DMS153 treated with DMSO at 0.1 percent for 48 hours (cell line): ENCODE results near the gene FGF23.
"Not testable (repeated sequence)": the region's sequence is repeated elsewhere in the genome, so short reads cannot be mapped to it uniquely, and the experiment has no call there.

Experiments used
- DNase-seq: peaks from one replicate; lab custom pipeline; 2025; ENCODE audit not compliant: unreplicated experiment; lab: John Stamatoyannopoulos, UW

Gene FGF23

GRCh38 chr12:4379405-4379804 is at the start of gene FGF23:
FGF23 (minus strand) TSS chr12:4379712; CDS start chr12:4379582, 130 bp downstream.
- DNase-seq: no peak

DNA sequence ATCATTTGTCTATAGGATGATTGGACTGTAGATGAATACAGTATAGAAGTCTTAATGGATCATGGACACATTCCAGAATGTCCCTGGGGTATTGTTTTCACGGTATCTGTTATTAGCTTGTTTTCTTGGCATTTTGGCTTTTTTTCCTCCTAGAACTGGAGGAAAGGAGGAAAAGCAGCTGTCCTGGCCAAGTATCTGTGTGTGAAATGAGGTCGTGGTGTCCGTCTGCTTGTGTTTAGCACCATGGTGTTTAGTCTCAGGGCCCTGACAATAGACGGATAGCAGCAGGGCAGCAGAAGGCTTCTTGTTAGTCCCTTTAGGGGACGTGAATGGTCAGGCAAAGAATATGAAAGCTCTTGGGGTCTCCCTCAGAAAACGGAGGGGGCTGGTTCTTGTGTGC is 44.9 kb upstream of the FGF23 start:
- no peak for DNase-seq

- DNase-seq: no peak
These were observed 44.1 kb upstream of the FGF23 start for GRCh38 chr12:4423528-4424195.

DNA sequence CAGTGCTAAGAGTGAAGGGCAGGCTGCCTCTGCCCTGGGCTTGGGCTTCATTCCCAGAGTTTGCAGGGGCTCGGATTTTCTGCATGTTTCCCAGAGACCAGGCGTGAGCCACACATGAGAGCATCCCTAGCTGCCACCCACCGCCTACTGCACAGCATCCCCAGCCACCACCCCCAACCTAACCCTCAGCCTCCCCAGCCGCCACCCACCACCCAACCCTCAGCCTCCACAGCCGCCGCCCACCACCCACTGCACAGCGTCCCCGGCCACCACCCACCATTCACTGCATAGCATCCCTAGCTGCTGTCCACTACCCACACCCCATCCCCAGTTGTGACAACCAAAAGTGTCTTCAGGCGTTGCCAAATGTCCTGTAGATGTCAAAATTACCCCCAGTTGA is 43.5 kb upstream of the FGF23 start:
- DNase-seq: no peak

DNA sequence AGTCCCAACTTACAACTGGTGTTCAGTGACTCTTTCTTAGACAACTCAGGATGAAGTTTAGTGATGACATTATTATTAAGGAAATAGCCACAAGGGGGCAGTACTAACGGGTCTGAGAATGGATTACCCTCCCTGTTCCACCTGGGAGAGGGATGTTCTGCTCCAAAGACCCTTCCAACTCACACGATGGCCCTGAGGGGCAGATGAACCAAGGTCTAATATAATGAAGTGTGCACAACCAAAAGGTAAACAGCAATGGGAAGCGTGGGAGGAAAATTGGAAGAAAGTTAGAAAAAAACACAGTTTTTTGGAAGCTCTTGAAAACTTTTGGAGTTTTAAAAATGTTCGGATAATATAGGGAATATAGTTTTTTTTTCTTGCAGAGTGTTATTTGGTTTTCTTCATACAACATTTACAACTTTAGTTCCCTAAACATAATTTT is 42.1 kb upstream of the FGF23 start:
- DNase-seq: no peak

DNA sequence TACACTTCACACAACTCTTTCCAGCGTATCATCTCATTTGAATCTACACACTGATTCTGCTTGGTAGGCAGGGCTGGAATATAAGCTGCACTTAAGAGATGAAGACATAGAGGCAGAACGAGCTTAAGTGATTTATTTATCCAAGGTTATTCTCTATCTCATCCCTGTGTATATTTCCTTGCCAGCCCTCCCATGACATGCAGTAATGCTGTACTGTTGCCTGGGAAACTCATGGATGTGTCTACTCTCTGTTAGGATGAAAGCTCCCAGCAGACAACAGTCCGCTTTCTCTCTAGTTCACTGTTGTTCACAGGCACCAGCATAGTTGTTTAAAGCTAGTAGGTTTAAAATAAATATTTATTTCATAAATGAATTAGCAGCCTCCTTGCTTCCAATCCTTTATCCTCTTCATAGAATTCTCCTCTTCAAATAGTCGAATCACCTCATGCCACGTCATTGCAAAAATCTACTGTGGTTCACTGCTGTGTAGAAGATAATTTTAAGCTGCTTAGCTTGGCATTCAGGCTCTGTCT is 40.7 kb upstream of the FGF23 start:
- DNase-seq: no peak

DNA sequence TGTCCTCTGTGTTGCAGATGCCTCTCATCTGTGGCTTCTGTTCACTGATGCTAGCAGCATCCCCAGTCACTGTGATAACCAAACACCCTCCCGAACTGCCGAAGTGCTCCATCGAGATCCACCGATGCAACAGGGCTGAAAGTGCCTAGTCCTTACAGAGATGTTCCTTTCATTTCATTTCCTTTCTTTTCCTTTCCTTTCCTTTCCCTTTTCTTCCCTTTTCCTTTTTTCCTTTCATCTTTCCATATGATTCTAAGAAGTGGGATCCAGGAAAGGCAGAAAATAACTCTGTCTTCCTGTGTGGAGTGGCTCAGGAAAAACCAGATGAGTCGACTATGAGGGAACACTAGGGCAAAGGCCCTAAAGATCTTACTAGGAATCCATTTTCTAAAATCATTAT is 39.4 kb upstream of the FGF23 start:
- no peak for DNase-seq

DNA sequence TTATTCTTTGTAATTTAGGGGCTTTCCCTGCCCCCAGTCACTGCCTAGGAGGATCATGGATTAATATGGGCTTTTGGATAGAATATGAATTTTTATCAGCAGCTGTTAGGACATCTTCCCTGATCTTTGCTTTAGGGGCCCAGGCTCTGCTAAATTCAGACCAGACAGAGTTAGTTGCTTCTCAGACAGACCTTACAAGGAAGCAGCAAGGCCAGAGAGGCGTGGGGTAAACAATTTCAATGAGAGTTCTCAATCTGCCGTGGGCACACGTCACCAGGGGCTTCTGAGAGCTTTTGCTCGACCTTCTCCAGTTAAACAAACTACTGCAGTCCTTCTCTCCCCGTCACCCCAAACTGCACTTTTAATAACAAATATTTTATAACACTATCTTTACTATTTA is 38.4 kb upstream of the FGF23 start:
- no peak for DNase-seq

DNA sequence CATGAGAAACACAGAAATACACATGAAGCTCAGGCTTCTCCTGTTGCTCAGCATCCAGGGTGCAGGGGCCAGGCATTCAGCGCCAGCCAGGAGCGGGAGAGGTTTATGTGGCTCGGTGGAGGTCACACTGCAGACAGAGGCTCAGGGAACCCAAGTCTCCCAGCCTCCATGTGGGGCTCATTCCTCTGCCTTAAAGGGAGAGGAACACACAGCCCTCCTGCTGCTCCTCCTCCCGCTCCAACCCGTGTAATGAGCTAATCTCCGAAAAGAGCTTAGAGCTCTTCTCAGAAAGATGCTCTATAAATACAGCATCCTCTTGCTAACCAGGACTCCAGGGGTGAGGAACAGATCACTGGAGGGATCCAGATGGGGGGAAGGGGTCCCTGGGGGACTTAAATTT is 37.9 kb upstream of the FGF23 start:
- DNase-seq: no peak

- no peak for DNase-seq
These were observed 36.8 kb upstream of the FGF23 start for GRCh38 chr12:4416276-4416675.

GRCh38 chr12:4412465-4412864 is 33.0 kb upstream of the FGF23 start:
- DNase-seq: no peak

- no peak for DNase-seq
These were observed 32.5 kb upstream of the FGF23 start for GRCh38 chr12:4412056-4412455.

DNA sequence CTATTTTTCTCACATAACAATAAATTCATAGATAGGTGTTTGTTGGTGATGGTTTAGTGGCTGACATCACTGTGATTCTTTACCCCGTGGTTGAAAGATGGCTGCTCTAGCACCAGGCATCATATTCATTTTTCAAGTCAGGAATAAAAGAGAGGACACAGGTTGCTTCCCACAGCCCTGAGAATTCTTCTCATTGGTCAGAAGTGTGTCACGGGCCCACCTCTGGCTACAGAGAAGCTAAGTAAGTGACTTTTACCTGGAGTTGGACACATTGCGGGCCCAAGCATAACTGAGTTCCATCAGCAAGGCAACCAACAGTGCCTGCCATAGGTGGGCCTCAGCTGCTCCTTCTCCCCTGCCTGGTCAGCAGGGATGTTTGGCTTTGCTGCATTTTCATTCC is 27.6 kb upstream of the FGF23 start:
- DNase-seq: no peak

DNA sequence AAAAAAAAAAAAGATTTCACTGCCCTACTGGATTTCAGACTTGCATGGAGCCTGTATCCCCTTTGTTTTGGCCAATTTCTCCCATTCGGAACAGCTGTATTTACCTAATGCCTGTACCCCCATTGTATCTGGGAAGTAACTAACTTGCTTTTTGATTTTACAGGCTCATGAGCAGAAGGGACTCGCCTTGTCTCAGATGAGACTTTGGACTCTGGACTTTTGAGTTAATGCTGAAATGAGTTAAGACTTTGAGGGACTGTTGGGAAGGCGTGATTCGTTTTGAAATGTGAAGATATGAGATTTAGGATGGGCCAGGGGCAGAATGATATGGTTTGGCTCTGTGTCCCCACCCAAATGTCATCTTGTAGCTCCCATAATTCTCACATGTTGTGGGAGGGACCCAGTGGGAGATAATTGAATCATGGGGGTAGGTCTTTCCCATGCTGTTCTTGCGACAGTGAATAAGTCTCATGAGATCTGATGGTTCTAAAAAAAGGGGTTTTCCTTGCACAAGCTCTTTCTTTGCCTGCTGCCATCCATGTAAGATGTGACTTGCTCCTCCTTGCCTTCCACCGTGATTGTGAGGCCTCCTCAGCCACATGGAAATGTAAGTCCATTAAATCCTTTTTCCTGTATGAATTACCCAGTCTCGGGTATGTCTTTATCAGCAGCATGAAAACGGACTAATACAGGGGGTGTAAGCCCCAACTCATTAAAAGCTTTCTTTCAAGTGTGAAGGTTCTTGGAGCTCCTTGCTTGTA is 25.5 kb upstream of the FGF23 start:
- not testable (repeated sequence) for DNase-seq

- DNase-seq: no peak
These were observed 23.5 kb upstream of the FGF23 start for GRCh38 chr12:4402996-4403395.

GRCh38 chr12:4401117-4401516 is 21.6 kb upstream of the FGF23 start:
- no peak for DNase-seq

- no peak for DNase-seq
These were observed 16.3 kb upstream of the FGF23 start for GRCh38 chr12:4395818-4396217.

- DNase-seq: no peak
These were observed 13.7 kb upstream of the FGF23 start for GRCh38 chr12:4393211-4393610.

- no peak for DNase-seq
These were observed 12.8 kb upstream of the FGF23 start for GRCh38 chr12:4392223-4392742.

GRCh38 chr12:4388662-4389061 is 9.2 kb upstream of the FGF23 start:
- no peak for DNase-seq

DNA sequence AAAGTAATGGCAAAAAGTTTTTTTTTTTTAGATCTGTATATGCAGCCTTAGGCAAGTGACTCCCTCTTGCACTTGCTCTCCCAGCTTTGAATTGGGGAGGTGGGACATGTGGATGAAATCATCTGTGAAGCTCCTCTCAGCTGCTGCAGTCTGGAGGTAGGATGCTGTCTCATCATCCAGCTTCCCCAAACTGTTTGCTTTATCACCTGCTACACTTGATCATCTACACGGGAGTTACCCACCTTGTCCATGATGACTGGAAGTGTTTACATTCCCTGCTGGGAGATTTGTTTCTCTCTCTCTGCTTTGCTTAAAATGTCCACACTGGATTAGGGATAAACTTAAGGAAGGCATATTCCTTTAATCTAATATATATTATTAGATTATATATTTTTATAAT is 8.5 kb upstream of the FGF23 start:
- DNase-seq: no peak

DNA sequence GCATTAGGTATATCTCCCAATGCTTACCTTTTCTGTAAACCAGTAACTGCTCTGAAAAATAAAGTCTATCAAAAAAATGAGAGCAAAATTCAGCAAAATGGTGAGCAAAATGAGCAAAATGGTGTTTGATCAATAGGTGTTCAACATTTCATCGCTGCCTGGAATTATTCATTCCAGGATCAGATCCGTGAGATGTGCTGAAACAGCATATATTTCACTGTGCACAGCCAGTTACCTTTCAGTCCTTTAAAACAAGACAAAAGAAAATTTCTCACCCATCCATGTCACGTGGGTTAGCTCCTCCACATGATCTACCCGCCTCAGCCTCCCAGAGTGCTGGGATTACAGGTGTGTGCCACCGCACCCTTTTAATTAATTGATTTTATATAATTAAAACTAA is 8.1 kb upstream of the FGF23 start:
- DNase-seq: no peak
